OCI-LY1 (cell line): ENCODE data around the gene HTR3B.
A peak's percentile ranks its signal among the peaks of the same experiment; 100 is the strongest.

Source experiments
- EZH2 ChIP-seq: fragments of 200-600 bp; sonication (generic), shearing (Covaris generic); IDR thresholded peaks from 2 replicates; pipeline ENCODE4 v1.8.0; 2017; ENCODE audit warnings: borderline replicate concordance, mixed run types, mild to moderate bottlenecking, antibody characterized with exemption, low read length, moderate library complexity, mixed read lengths
- TF ChIP-seq, protein P1 (sequence below): fragments of 200-600 bp; sonication (generic), shearing (Covaris generic); IDR thresholded peaks from 2 replicates; pipeline ENCODE4 v1.5.1; 2017; ENCODE audit warnings: mild to moderate bottlenecking, antibody characterized with exemption, low read length, moderate library complexity, mixed read lengths

DNA sequence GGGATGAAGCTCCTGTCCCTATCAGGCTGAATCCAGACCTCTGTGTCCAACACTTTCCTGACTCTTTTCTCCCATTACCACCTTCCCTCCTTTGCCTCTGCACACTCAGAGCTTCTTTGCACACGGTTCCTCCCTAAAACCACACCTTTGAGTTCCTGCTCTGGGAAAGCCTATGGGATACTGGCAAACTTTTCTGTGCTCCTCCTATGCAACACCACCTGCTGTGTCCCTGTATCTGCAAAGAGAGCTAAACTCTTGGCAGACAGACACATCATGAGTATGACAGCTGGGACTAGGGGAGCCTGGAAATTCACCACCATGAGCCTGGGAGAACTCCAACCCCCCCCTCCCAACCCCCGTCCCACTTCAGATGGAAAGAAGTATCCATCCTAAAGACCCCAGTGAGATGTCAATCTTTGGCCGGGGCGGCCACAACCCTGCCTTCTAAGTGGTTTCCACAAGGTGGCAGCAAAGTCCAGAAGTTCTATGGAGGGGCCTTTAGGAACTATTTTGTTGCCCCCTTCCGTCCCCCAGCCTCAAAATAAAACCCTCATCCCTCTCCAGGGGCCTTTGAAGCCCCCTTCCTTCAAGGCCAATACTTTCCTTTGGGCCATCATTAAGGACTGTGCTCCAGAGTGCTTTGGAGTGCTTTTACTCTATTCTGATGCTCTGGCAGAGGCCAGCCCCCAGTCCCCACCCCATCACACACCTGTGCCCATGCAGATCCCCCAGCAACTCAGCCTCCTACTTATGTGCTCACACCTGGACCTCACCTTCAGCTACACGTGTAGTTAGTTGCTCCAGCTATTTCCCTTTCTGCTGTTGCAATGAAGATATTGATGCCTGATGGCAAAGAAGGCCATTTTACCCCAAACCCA is 89.7 kb downstream of the HTR3B start:
- TF ChIP-seq, protein P1, sequence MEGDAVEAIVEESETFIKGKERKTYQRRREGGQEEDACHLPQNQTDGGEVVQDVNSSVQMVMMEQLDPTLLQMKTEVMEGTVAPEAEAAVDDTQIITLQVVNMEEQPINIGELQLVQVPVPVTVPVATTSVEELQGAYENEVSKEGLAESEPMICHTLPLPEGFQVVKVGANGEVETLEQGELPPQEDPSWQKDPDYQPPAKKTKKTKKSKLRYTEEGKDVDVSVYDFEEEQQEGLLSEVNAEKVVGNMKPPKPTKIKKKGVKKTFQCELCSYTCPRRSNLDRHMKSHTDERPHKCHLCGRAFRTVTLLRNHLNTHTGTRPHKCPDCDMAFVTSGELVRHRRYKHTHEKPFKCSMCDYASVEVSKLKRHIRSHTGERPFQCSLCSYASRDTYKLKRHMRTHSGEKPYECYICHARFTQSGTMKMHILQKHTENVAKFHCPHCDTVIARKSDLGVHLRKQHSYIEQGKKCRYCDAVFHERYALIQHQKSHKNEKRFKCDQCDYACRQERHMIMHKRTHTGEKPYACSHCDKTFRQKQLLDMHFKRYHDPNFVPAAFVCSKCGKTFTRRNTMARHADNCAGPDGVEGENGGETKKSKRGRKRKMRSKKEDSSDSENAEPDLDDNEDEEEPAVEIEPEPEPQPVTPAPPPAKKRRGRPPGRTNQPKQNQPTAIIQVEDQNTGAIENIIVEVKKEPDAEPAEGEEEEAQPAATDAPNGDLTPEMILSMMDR, result peak; percentile 72
- no peak for TF ChIP-seq EZH2
